WTC11 (cell line): ENCODE data around the gene PTCD3. TPM values are rescaled to one million over a fixed set of nuclear protein-coding genes. Genes with fewer than 3 reads are reported as not detected.

Source experiments
- ATAC-seq: fragments of 200-7000 bp; cut with Tn5 transposase; 2 replicates; pipeline ENCODE4 v1.10.0; 2021; ENCODE audit warnings: mild to moderate bottlenecking, moderate library complexity
- CTCF ChIA-PET: fragments of 300-600 bp; sonication (Branson Sonifier 250); formaldehyde crosslinking; loops from one replicate; lab custom pipeline; 2021; ENCODE audit warnings: antibody characterized with exemption; lab: Charles Lee
- POLR2A ChIA-PET: fragments of 350-600 bp; sonication (Branson Sonifier 250); formaldehyde crosslinking; loops from one replicate; lab custom pipeline; 2021; ENCODE audit warnings: antibody characterized with exemption; lab: Charles Lee
- DNase-seq: peaks from one replicate; pipeline ENCODE4 v3.0.0; 2021; ENCODE audit warnings: low spot score
- H3K27ac Mint-ChIP-seq: 2 replicates; pipeline ENCODE4 v1.8.0; 2021; ENCODE audit warnings: mixed read lengths
- H3K27me3 Mint-ChIP-seq: 2 replicates; pipeline ENCODE4 v1.8.0; 2021; ENCODE audit warnings: low read depth, mild to moderate bottlenecking, moderate library complexity, mixed read lengths
- H3K36me3 Mint-ChIP-seq: 2 replicates; pipeline ENCODE4 v1.8.0; 2021; ENCODE audit warnings: mixed read lengths
- H3K4me1 Mint-ChIP-seq: 2 replicates; pipeline ENCODE4 v1.8.0; 2022; ENCODE audit warnings: mixed read lengths
- H3K4me3 Mint-ChIP-seq: 2 replicates; pipeline ENCODE4 v1.8.0; 2021; ENCODE audit warnings: mild to moderate bottlenecking, moderate library complexity, mixed read lengths
- H3K9me3 Mint-ChIP-seq: 2 replicates; pipeline ENCODE4 v1.8.0; 2021; ENCODE audit warnings: mixed read lengths
- CBFB ChIP-seq: sonication (generic); formaldehyde crosslinking; IDR thresholded peaks from 2 replicates; pipeline ENCODE4 v1.8.1; 2022; ENCODE audit warnings: mild to moderate bottlenecking, low read depth, missing genetic modification reagents
- CREB1 ChIP-seq: sonication (generic); formaldehyde crosslinking; IDR thresholded peaks from 2 replicates; pipeline ENCODE4 v1.8.0; 2023; ENCODE audit warnings: mild to moderate bottlenecking, missing genetic modification reagents
- NR1H2 ChIP-seq: sonication (generic); formaldehyde crosslinking; IDR thresholded peaks from 2 replicates; pipeline ENCODE4 v1.9.0; 2021; ENCODE audit warnings: mild to moderate bottlenecking, moderate library complexity, missing genetic modification reagents
- RORB ChIP-seq: fragments of 250-450 bp; sonication (Bioruptor Pico); IDR thresholded peaks from 2 replicates; pipeline ENCODE4 v1.9.0; 2021; ENCODE audit warnings: mild to moderate bottlenecking
- SMAD4 ChIP-seq: sonication (generic); formaldehyde crosslinking; IDR thresholded peaks from 2 replicates; pipeline ENCODE4 v1.8.0; 2022; ENCODE audit warnings: mild to moderate bottlenecking, missing genetic modification reagents
- ZNF219 ChIP-seq: sonication (generic); formaldehyde crosslinking; IDR thresholded peaks from 2 replicates; pipeline ENCODE4 v1.8.0; 2023; ENCODE audit warnings: missing genetic modification reagents, mild to moderate bottlenecking, borderline replicate concordance
- ZNF671 ChIP-seq: fragments of 250-450 bp; sonication (Bioruptor Pico); IDR thresholded peaks from 2 replicates; pipeline ENCODE4 v1.8.0; 2021; ENCODE audit warnings: mild to moderate bottlenecking
- total RNA-seq: library from RNA; stranded (reverse); gene quantifications from 3 replicates; pipeline ENCODE4 v1.2.3, GENCODE V29; 2021
- TF ChIP-seq, protein P1 (sequence below): sonication (generic); formaldehyde crosslinking; IDR thresholded peaks from 2 replicates; pipeline ENCODE4 v1.8.0; 2023; ENCODE audit warnings: missing genetic modification reagents, mild to moderate bottlenecking, borderline replicate concordance
- TF ChIP-seq, protein P2 (sequence below): sonication (generic); formaldehyde crosslinking; IDR thresholded peaks from 2 replicates; pipeline ENCODE4 v1.8.0; 2023; ENCODE audit warnings: mild to moderate bottlenecking, missing genetic modification reagents
- TF ChIP-seq, protein P3 (sequence below): sonication (generic); formaldehyde crosslinking; conservative IDR thresholded peaks from 2 replicates; pipeline ENCODE4 v1.8.1; 2023; ENCODE audit warnings: mild to moderate bottlenecking, low read depth, missing genetic modification reagents, moderate library complexity
- TF ChIP-seq, protein P4 (sequence below): fragments of 250-450 bp; sonication (Bioruptor Pico); IDR thresholded peaks from 2 replicates; pipeline ENCODE4 v1.9.0; 2021; ENCODE audit warnings: moderate library complexity, mild to moderate bottlenecking, inconsistent platforms, borderline replicate concordance
- TF ChIP-seq, protein P5 (sequence below): sonication (generic); formaldehyde crosslinking; IDR thresholded peaks from 2 replicates; pipeline ENCODE4 v1.8.0; 2022; ENCODE audit warnings: mild to moderate bottlenecking, missing genetic modification reagents
- TF ChIP-seq, protein P6 (sequence below): sonication (generic); formaldehyde crosslinking; IDR thresholded peaks from 2 replicates; pipeline ENCODE4 v1.8.0; 2022; ENCODE audit warnings: mild to moderate bottlenecking, missing genetic modification reagents
- TF ChIP-seq, protein P7 (sequence below): sonication (generic); formaldehyde crosslinking; IDR thresholded peaks from 2 replicates; pipeline ENCODE4 v1.8.0; 2022; ENCODE audit warnings: missing genetic modification reagents

The PTCD3 gene
- total RNA-seq, 1 experiment from 2014 or later = 192 TPM

DNA sequence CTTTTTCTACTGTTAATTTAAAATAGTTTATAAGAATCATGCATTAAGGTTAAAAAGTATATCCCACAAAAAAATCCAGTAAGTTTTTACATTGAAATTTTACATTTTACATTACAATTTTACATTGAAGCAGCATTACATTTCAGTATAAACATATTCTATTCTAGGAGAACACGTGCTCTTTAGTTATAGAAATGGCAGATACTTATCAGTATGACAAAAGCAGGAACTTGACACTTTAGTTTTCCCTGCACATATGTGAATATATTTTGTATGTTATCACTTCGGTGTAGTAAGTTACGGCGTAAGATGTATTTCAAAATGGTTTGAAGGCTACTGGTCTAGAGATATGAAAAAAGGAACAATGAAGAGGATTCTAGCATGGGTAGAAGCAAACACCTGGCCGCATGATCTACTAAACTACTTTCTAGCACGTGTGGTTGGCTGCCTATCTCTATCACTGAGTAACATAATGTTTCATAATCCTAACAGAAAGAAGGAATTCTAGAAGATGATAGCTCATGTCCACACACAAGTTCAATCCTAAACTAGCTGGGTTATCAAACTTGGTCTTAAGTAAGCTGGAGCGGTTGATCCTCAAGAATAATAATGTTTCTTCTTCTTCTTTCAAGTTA is 83.9 kb downstream of the PTCD3 start:
- TF ChIP-seq, protein P1, sequence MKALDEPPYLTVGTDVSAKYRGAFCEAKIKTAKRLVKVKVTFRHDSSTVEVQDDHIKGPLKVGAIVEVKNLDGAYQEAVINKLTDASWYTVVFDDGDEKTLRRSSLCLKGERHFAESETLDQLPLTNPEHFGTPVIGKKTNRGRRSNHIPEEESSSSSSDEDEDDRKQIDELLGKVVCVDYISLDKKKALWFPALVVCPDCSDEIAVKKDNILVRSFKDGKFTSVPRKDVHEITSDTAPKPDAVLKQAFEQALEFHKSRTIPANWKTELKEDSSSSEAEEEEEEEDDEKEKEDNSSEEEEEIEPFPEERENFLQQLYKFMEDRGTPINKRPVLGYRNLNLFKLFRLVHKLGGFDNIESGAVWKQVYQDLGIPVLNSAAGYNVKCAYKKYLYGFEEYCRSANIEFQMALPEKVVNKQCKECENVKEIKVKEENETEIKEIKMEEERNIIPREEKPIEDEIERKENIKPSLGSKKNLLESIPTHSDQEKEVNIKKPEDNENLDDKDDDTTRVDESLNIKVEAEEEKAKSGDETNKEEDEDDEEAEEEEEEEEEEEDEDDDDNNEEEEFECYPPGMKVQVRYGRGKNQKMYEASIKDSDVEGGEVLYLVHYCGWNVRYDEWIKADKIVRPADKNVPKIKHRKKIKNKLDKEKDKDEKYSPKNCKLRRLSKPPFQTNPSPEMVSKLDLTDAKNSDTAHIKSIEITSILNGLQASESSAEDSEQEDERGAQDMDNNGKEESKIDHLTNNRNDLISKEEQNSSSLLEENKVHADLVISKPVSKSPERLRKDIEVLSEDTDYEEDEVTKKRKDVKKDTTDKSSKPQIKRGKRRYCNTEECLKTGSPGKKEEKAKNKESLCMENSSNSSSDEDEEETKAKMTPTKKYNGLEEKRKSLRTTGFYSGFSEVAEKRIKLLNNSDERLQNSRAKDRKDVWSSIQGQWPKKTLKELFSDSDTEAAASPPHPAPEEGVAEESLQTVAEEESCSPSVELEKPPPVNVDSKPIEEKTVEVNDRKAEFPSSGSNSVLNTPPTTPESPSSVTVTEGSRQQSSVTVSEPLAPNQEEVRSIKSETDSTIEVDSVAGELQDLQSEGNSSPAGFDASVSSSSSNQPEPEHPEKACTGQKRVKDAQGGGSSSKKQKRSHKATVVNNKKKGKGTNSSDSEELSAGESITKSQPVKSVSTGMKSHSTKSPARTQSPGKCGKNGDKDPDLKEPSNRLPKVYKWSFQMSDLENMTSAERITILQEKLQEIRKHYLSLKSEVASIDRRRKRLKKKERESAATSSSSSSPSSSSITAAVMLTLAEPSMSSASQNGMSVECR (CRISPR knock-in tag) = no peak
- TF ChIP-seq CBFB (CRISPR knock-in tag) = no peak
- TF ChIP-seq, protein P2, sequence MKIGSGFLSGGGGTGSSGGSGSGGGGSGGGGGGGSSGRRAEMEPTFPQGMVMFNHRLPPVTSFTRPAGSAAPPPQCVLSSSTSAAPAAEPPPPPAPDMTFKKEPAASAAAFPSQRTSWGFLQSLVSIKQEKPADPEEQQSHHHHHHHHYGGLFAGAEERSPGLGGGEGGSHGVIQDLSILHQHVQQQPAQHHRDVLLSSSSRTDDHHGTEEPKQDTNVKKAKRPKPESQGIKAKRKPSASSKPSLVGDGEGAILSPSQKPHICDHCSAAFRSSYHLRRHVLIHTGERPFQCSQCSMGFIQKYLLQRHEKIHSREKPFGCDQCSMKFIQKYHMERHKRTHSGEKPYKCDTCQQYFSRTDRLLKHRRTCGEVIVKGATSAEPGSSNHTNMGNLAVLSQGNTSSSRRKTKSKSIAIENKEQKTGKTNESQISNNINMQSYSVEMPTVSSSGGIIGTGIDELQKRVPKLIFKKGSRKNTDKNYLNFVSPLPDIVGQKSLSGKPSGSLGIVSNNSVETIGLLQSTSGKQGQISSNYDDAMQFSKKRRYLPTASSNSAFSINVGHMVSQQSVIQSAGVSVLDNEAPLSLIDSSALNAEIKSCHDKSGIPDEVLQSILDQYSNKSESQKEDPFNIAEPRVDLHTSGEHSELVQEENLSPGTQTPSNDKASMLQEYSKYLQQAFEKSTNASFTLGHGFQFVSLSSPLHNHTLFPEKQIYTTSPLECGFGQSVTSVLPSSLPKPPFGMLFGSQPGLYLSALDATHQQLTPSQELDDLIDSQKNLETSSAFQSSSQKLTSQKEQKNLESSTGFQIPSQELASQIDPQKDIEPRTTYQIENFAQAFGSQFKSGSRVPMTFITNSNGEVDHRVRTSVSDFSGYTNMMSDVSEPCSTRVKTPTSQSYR = no peak
- TF ChIP-seq, protein P3, sequence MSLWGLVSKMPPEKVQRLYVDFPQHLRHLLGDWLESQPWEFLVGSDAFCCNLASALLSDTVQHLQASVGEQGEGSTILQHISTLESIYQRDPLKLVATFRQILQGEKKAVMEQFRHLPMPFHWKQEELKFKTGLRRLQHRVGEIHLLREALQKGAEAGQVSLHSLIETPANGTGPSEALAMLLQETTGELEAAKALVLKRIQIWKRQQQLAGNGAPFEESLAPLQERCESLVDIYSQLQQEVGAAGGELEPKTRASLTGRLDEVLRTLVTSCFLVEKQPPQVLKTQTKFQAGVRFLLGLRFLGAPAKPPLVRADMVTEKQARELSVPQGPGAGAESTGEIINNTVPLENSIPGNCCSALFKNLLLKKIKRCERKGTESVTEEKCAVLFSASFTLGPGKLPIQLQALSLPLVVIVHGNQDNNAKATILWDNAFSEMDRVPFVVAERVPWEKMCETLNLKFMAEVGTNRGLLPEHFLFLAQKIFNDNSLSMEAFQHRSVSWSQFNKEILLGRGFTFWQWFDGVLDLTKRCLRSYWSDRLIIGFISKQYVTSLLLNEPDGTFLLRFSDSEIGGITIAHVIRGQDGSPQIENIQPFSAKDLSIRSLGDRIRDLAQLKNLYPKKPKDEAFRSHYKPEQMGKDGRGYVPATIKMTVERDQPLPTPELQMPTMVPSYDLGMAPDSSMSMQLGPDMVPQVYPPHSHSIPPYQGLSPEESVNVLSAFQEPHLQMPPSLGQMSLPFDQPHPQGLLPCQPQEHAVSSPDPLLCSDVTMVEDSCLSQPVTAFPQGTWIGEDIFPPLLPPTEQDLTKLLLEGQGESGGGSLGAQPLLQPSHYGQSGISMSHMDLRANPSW (CRISPR knock-in tag) = no peak
- no peak for TF ChIP-seq CREB1 (CRISPR knock-in tag)
- TF ChIP-seq NR1H2 = no peak
- TF ChIP-seq, protein P4, sequence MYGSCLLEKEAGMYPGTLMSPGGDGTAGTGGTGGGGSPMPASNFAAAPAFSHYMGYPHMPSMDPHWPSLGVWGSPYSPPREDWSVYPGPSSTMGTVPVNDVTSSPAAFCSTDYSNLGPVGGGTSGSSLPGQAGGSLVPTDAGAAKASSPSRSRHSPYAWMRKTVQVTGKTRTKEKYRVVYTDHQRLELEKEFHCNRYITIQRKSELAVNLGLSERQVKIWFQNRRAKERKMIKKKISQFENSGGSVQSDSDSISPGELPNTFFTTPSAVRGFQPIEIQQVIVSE (CRISPR knock-in tag) = no peak
- TF ChIP-seq, protein P5, sequence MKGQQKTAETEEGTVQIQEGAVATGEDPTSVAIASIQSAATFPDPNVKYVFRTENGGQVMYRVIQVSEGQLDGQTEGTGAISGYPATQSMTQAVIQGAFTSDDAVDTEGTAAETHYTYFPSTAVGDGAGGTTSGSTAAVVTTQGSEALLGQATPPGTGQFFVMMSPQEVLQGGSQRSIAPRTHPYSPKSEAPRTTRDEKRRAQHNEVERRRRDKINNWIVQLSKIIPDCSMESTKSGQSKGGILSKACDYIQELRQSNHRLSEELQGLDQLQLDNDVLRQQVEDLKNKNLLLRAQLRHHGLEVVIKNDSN (CRISPR knock-in tag) = no peak
- no peak for TF ChIP-seq ZNF671 (CRISPR knock-in tag)
- TF ChIP-seq, protein P6, sequence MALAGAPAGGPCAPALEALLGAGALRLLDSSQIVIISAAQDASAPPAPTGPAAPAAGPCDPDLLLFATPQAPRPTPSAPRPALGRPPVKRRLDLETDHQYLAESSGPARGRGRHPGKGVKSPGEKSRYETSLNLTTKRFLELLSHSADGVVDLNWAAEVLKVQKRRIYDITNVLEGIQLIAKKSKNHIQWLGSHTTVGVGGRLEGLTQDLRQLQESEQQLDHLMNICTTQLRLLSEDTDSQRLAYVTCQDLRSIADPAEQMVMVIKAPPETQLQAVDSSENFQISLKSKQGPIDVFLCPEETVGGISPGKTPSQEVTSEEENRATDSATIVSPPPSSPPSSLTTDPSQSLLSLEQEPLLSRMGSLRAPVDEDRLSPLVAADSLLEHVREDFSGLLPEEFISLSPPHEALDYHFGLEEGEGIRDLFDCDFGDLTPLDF = no peak
- TF ChIP-seq SMAD4 (CRISPR knock-in tag) = no peak
- TF ChIP-seq, protein P7, sequence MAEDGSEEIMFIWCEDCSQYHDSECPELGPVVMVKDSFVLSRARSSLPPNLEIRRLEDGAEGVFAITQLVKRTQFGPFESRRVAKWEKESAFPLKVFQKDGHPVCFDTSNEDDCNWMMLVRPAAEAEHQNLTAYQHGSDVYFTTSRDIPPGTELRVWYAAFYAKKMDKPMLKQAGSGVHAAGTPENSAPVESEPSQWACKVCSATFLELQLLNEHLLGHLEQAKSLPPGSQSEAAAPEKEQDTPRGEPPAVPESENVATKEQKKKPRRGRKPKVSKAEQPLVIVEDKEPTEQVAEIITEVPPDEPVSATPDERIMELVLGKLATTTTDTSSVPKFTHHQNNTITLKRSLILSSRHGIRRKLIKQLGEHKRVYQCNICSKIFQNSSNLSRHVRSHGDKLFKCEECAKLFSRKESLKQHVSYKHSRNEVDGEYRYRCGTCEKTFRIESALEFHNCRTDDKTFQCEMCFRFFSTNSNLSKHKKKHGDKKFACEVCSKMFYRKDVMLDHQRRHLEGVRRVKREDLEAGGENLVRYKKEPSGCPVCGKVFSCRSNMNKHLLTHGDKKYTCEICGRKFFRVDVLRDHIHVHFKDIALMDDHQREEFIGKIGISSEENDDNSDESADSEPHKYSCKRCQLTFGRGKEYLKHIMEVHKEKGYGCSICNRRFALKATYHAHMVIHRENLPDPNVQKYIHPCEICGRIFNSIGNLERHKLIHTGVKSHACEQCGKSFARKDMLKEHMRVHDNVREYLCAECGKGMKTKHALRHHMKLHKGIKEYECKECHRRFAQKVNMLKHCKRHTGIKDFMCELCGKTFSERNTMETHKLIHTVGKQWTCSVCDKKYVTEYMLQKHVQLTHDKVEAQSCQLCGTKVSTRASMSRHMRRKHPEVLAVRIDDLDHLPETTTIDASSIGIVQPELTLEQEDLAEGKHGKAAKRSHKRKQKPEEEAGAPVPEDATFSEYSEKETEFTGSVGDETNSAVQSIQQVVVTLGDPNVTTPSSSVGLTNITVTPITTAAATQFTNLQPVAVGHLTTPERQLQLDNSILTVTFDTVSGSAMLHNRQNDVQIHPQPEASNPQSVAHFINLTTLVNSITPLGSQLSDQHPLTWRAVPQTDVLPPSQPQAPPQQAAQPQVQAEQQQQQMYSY = no peak
- TF ChIP-seq RORB (CRISPR knock-in tag) = no peak
- no peak for TF ChIP-seq ZNF219
- TF ChIP-seq, all 79 proteins: peak for 0
- POLR2A ChIA-PET = no interaction called here
- peaks cover 8% of the 10 kb centered on the region; the same call in 1 of the 2 replicates for H3K36me3 Mint-ChIP-seq
- DNase-seq (no peak), ATAC-seq (no peak)
- peaks cover 38% of the 10 kb centered on the region for H3K4me1 Mint-ChIP-seq
- no peaks in the 10 kb centered on the region for H3K27me3 Mint-ChIP-seq
- CTCF ChIA-PET = no interaction called here
- H3K4me3 Mint-ChIP-seq = no peak overlapping the region
- H3K9me3 Mint-ChIP-seq = no peaks in the 10 kb centered on the region
- no peak overlapping the region; the same call in 1 of the 2 replicates for H3K27ac Mint-ChIP-seq
